ENCODE measurements around the gene NLE1. TPM values are rescaled to one million over a fixed set of nuclear protein-coding genes. Genes with fewer than 3 reads are reported as not detected.
"Not testable (repeated sequence)": the region's sequence is repeated elsewhere in the genome, so short reads cannot be mapped to it uniquely, and the experiment has no call there.

The NLE1 gene
- polyA plus RNA-seq, 1 donor from 2014 or later, result 30.8 TPM

DNA sequence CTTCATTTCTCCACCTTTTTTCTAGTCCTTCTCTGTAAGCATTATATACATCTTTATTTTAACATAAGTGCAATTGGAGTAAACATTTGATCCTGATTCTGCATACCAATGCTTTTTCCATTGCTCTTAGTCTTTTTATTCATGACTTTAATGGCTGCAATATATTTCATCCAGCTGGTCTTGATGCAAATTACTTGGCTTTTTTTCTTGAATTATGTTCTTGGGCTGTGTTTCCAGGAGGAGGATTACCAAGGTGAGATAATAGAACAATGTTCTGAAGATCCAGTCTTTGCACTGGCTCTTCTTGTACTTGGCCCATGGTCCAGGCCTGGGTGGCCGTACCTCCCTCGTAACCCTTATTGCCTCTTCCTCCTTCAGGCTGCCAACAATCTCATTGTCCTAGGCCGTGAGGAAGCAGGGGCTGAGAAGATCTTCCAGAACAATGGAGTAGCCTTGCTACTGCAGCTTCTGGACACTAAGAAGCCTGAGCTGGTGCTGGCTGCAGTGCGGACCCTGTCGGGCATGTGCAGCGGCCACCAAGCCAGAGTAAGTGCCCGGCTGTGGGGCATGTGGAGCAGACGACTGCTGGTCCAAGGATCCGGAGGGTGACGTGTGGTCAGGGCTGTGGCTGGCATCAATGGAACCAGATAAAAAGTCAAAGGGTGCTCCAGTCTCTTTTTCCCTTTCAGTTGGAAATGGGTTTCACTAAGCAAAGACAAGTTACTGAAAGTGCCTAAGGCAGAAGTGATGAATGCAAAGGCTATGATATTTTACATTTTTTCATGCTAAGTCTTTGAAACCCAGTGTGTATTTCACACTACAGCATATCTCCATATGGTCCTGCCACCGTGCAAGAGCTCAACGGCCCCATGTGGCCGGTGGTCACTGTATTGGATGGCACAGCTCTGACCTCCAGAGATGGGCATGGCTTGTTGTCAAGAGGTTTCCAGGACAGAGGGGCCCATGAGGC lies 12.4 kb upstream of the NLE1 start:
- H3K9me2 ChIP-seq (ENCODE audit: insufficient read depth, low read length), result no peaks in the 10 kb centered on the region
- H3K9ac ChIP-seq (ENCODE audit: low read length), result no peak overlapping the region
- TF ChIP-seq RAD21 (conservative IDR thresholded peaks at IDR 0.05) (no peak), TAF1 (IDR thresholded peaks at IDR 0.05; ENCODE audit: low read depth) (no peak), SMC3 (conservative IDR thresholded peaks at IDR 0.05; ENCODE audit: poor library complexity) (no peak), EP300 (conservative IDR thresholded peaks at IDR 0.05; ENCODE audit: poor library complexity, severe bottlenecking) (no peak)
- no peak overlapping the region for H3K27ac ChIP-seq (ENCODE audit: low read length)
- no peaks in the 10 kb centered on the region for H3K9me3 ChIP-seq (ENCODE audit: low read length)
- H4K20me1 ChIP-seq (ENCODE audit: insufficient read depth), result no peaks in the 10 kb centered on the region
- no peaks in the 10 kb centered on the region for H3K27me3 ChIP-seq (ENCODE audit: insufficient read depth, low read depth, low read length)
- H3K36me3 ChIP-seq (ENCODE audit: insufficient read depth, low read length), result no peaks in the 10 kb centered on the region
- no peak overlapping the region for H3K4me2 ChIP-seq (ENCODE audit: low read length)
- no peaks in the 10 kb centered on the region for H3K79me2 ChIP-seq (replicated peaks; ENCODE audit: insufficient read depth, low read length)
- H2AFZ ChIP-seq (ENCODE audit: low read depth, low read length), result no peak overlapping the region
- H3F3A ChIP-seq (ENCODE audit: insufficient read depth, low read length, poor library complexity, severe bottlenecking), result no peaks in the 10 kb centered on the region
- H3K4me3 ChIP-seq (ENCODE audit: low read length), result no peak overlapping the region

DNA sequence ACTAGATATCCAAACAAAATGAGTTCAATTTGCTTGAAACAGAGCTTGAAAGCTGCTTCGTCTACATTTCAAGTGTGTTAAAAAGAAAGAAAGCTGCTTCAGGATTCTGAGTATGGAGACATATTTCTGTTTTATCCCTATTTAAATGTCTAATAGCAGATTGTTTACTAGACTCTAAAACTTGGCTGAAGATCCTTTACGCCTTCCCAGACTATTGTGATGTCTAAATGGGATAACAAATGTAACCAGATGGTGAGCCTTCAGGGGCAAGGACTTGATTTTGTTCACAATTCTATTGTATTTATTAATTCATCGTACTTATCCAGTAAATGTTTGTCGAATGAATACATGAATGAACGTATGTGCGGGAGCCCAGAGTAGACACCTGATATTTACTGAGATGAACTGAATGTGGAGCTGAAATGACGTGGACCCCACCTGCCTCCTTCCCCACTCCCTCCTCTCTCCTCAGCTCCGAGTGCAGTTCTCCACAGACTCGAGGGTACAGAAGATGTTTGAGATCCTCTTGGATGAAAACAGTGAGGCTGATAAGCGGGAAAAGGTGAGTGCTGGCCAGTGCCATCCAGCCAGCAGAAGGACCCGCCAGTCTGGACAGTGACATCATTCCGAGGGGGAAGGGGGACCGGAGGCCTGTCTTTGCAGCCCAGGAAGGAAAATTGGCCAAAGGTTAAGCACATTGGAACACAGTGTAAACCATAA lies 10.5 kb upstream of the NLE1 start:
- TF ChIP-seq, protein P1, sequence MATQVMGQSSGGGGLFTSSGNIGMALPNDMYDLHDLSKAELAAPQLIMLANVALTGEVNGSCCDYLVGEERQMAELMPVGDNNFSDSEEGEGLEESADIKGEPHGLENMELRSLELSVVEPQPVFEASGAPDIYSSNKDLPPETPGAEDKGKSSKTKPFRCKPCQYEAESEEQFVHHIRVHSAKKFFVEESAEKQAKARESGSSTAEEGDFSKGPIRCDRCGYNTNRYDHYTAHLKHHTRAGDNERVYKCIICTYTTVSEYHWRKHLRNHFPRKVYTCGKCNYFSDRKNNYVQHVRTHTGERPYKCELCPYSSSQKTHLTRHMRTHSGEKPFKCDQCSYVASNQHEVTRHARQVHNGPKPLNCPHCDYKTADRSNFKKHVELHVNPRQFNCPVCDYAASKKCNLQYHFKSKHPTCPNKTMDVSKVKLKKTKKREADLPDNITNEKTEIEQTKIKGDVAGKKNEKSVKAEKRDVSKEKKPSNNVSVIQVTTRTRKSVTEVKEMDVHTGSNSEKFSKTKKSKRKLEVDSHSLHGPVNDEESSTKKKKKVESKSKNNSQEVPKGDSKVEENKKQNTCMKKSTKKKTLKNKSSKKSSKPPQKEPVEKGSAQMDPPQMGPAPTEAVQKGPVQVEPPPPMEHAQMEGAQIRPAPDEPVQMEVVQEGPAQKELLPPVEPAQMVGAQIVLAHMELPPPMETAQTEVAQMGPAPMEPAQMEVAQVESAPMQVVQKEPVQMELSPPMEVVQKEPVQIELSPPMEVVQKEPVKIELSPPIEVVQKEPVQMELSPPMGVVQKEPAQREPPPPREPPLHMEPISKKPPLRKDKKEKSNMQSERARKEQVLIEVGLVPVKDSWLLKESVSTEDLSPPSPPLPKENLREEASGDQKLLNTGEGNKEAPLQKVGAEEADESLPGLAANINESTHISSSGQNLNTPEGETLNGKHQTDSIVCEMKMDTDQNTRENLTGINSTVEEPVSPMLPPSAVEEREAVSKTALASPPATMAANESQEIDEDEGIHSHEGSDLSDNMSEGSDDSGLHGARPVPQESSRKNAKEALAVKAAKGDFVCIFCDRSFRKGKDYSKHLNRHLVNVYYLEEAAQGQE (IDR thresholded peaks at IDR 0.05; ENCODE audit: borderline replicate concordance), result no peak
- TF ChIP-seq EP300 (conservative IDR thresholded peaks at IDR 0.05; ENCODE audit: poor library complexity, severe bottlenecking) (no peak), SMC3 (conservative IDR thresholded peaks at IDR 0.05; ENCODE audit: poor library complexity) (no peak), MXI1 (conservative IDR thresholded peaks at IDR 0.05; ENCODE audit: poor library complexity, severe bottlenecking) (no peak), RAD21 (conservative IDR thresholded peaks at IDR 0.05) (no peak), POLR2AphosphoS5 (IDR thresholded peaks at IDR 0.05) (no peak), TAF1 (IDR thresholded peaks at IDR 0.05; ENCODE audit: low read depth) (no peak)
- TF ChIP-seq, protein P2, sequence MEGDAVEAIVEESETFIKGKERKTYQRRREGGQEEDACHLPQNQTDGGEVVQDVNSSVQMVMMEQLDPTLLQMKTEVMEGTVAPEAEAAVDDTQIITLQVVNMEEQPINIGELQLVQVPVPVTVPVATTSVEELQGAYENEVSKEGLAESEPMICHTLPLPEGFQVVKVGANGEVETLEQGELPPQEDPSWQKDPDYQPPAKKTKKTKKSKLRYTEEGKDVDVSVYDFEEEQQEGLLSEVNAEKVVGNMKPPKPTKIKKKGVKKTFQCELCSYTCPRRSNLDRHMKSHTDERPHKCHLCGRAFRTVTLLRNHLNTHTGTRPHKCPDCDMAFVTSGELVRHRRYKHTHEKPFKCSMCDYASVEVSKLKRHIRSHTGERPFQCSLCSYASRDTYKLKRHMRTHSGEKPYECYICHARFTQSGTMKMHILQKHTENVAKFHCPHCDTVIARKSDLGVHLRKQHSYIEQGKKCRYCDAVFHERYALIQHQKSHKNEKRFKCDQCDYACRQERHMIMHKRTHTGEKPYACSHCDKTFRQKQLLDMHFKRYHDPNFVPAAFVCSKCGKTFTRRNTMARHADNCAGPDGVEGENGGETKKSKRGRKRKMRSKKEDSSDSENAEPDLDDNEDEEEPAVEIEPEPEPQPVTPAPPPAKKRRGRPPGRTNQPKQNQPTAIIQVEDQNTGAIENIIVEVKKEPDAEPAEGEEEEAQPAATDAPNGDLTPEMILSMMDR (IDR thresholded peaks at IDR 0.05; ENCODE audit: poor library complexity, severe bottlenecking), result no peak
- H3K9ac ChIP-seq (ENCODE audit: low read length), result no peak overlapping the region

DNA sequence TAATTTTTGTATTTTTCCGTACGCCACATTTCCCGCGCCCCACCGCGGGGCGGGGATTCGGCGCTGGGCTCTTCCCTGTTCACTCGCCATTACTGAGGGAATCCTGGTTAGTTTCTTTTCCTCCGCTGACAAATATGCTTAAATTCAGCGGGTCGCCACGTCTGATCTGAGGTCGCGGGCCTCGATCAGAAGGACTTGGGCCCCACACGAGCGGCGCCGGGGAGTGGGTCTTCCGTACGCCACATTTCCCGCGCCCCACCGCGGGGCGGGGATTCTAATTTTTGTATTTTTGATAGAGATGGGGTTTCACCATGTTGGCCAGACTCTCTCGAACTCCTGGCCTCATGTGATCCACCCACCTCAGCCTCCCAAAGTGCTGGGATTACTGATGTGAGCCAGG lies 9.0 kb upstream of the NLE1 start:
- H3F3A ChIP-seq (ENCODE audit: insufficient read depth, low read length, poor library complexity, severe bottlenecking); H3K9me3 ChIP-seq (ENCODE audit: low read length); H2AFZ ChIP-seq (ENCODE audit: low read depth, low read length); H3K4me2 ChIP-seq (ENCODE audit: low read length); H3K9me2 ChIP-seq (ENCODE audit: insufficient read depth, low read length); H3K9ac ChIP-seq (ENCODE audit: low read length); H3K4me3 ChIP-seq (ENCODE audit: low read length); H4K20me1 ChIP-seq (ENCODE audit: insufficient read depth); H3K36me3 ChIP-seq (ENCODE audit: insufficient read depth, low read length); H3K27me3 ChIP-seq (ENCODE audit: insufficient read depth, low read depth, low read length); H3K27ac ChIP-seq (ENCODE audit: low read length); H3K79me2 ChIP-seq (replicated peaks; ENCODE audit: insufficient read depth, low read length): not testable (repeated sequence)

More for the DNA sequence above, 10.5 kb upstream of the NLE1 start:
- Histone ChIP-seq H3K27ac (ENCODE audit: low read length) (no peak overlapping the region), H2AFZ (ENCODE audit: low read depth, low read length) (no peak overlapping the region), H4K20me1 (ENCODE audit: insufficient read depth) (no peaks in the 10 kb centered on the region), H3K9me3 (ENCODE audit: low read length) (no peaks in the 10 kb centered on the region), H3K36me3 (ENCODE audit: insufficient read depth, low read length) (no peaks in the 10 kb centered on the region), H3K4me2 (ENCODE audit: low read length) (no peak overlapping the region), H3K27me3 (ENCODE audit: insufficient read depth, low read depth, low read length) (no peaks in the 10 kb centered on the region), H3K4me3 (ENCODE audit: low read length) (no peak overlapping the region), H3K9me2 (ENCODE audit: insufficient read depth, low read length) (no peaks in the 10 kb centered on the region), H3F3A (ENCODE audit: insufficient read depth, low read length, poor library complexity, severe bottlenecking) (no peaks in the 10 kb centered on the region), H3K79me2 (replicated peaks; ENCODE audit: insufficient read depth, low read length) (no peaks in the 10 kb centered on the region)

Data from neural cell (in vitro differentiated cells).